Measurements from ENCODE around the gene INSRR. TPM values are rescaled to one million over a fixed set of nuclear protein-coding genes. Genes with fewer than 3 reads are reported as not detected.

Gene INSRR
- total RNA-seq, 1 donor from 2014 or later, result 0.52 TPM

GRCh38 chr1:156794506-156795373 is 64.2 kb downstream of the INSRR start:
- H3K27ac ChIP-seq (ENCODE audit: low read depth, low read length), result no peak overlapping the region
- no peaks in the 10 kb centered on the region for H3K27me3 ChIP-seq (ENCODE audit: control insufficient read depth in 3 of 3, insufficient read depth in 3 of 3, low read length in 3 of 3)
- H3K9me3 ChIP-seq (ENCODE audit: control insufficient read depth in 3 of 3, low read length in 3 of 3), result no peaks in the 10 kb centered on the region
- no peak overlapping the region for H3K4me3 ChIP-seq (ENCODE audit: low read length in 3 of 3)
- H3K9ac ChIP-seq (ENCODE audit: low read depth in 1 of 3, low read length in 3 of 3), result no peak overlapping the region
- no peaks in the 10 kb centered on the region for H3K4me1 ChIP-seq (ENCODE audit: control insufficient read depth in 3 of 3, insufficient read depth in 3 of 3, low read length in 3 of 3)
- H3K36me3 ChIP-seq (ENCODE audit: control insufficient read depth in 3 of 3, insufficient read depth in 3 of 3, low read length in 3 of 3), result peaks cover 45 to 72% (median 70%) of the 10 kb centered on the region in 3 donors

Other genes starting within 250 kb of the INSRR start
- 0.52 TPM for gene HAPLN2, start 239.7 kb downstream of the INSRR start, total RNA-seq
- under 0.01 TPM for gene BCAN, start 217.0 kb downstream of the INSRR start, total RNA-seq
- 494 TPM for gene NES, start 181.7 kb downstream of the INSRR start, total RNA-seq
- 57.4 TPM for gene CRABP2, start 153.5 kb downstream of the INSRR start, total RNA-seq
- 4.2 TPM for gene METTL25B, start 130.6 kb downstream of the INSRR start, total RNA-seq
- 5.2 TPM for gene ISG20L2, start 130.4 kb downstream of the INSRR start, total RNA-seq
- 36.5 TPM for gene MRPL24, start 118.0 kb downstream of the INSRR start, total RNA-seq
- 61.6 TPM for gene HDGF, start 107.4 kb downstream of the INSRR start, total RNA-seq
- 9.9 TPM for gene PRCC, start 91.6 kb downstream of the INSRR start, total RNA-seq
- gene SH2D2A, start 42.3 kb downstream of the INSRR start, total RNA-seq, result not detected
- 0.52 TPM for gene NTRK1, start 1.7 kb upstream of the INSRR start, total RNA-seq
- 4.7 TPM for gene PEAR1, start 34.6 kb upstream of the INSRR start, total RNA-seq
- not detected for gene LRRC71, start 61.5 kb upstream of the INSRR start, total RNA-seq
- 24.0 TPM for gene ARHGEF11, start 186.6 kb upstream of the INSRR start, total RNA-seq
- gene ETV3L, start 240.7 kb upstream of the INSRR start, total RNA-seq, result not detected

Data from skeletal muscle tissue (tissue), 4 donors.